ENCODE measurements around the gene PSMC4.
"Not testable (repeated sequence)": the region's sequence is repeated elsewhere in the genome, so short reads cannot be mapped to it uniquely, and the experiment has no call there.

The PSMC4 gene

GRCh38 chr19:39949026-39949747, 21.8 kb upstream of the PSMC4 start:
- no peak for DNase-seq

DNA sequence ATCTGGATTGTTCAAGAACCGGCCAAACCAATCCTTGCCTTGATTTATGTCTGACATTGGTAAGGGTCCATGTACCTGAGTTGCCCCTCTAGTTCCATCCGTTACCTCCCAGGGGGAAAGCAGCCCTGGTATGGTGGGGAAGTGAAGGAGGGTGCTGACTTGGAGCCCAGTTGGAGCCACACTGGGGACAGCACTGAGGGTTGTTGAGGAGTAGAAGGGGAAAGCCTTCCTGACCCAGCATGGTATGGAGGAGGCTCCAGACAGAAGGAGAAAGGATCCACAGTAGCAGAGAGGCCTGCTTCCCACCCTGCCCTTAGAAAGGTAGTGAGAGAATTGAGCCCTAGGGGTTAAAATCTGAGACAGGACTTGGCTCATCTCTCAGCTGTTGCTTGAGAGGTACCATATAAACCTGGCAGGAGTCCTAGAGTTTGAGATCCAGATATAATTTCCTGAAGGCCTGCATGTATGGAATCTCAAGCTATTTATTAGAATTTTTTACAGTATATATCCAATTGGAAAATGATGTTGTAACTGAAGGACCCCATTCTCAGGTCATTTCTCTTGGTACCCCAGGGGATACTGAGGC, 19.8 kb upstream of the PSMC4 start:
- DNase-seq = no peak

DNA sequence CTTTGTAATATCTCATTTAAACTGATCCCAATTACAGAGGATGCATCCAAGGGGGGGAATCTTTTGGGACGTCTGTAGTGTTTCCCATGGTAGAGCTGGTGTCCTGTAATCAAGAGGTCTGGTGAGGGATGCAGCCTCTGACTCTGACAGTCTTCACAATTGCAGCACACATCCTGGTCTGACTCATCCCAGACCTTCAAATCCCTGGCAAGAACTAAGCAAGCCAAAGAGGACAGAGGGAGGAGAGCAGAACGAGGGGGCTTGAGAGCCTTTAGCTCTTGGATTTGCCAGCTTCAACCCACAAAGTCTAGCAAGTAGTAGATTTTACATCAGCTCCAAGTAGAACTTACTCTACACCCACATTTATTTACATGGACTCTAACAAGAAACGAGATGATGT, 19.3 kb upstream of the PSMC4 start:
- DNase-seq = no peak

DNA sequence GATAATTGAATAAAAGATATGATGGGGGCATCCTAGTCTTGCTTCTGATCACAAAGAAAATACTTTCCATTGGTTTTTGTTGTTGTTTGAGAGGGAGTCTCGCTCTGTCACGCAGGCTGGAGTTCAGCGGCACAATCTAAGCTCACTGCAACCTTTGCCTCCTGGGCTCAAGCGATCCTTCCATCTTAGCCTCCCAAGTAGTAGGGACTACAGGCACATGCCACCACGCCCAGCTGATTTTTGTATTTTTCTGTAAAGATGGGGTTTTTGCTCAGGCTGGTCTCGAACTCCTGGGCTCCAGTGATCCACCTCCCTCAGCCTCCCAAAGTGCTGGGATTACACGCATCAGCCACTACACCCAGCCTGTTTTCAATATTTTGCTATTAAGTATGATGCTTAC, 17.1 kb upstream of the PSMC4 start:
- DNase-seq = no peak

GRCh38 chr19:39957886-39958285, 13.1 kb upstream of the PSMC4 start:
- DNase-seq = not testable (repeated sequence)

DNA sequence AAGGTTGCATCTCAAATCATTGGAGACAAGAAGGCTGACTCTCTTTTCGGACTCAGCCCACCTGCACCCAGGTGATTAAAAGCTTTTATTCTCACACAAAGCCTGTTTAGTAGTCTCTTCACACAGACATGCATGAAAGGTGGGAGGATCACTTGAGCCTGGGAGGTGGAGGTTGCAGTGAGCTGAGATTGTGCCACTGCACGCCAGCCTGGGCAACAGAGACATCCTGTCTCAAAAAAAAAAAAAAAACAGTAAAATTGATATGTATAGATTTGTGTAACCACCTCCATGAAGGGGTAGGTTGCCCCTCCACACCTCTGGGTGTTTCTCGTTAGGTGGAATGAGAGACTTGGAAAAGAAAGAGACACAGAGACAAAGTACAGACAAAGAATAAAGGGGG, 12.0 kb upstream of the PSMC4 start:
- DNase-seq = not testable (repeated sequence)

GRCh38 chr19:39959407-39959806, 11.6 kb upstream of the PSMC4 start:
- not testable (repeated sequence) for DNase-seq

- no peak for DNase-seq
Observed at GRCh38 chr19:39963898-39964297, 7.1 kb upstream of the PSMC4 start.

DNA sequence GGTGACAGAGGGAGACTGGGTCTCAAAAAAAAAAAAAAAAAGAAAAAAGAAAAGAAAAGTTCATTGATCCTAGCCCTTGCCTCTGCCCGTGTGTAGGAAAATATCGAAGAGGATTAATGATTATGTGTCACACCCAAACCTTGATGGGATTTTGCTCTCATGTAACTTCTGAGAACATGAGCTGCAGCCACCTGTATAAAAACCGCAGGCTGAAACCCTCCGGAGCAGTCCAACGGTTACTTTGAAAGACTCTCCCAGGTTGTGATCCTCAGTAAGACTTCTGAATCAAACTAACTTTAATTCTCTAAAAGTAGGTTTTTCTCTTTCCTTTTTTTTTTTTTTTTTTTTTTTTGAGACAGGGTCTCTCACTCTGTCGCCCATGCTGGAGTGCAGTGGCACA, 4.3 kb upstream of the PSMC4 start:
- no peak for DNase-seq

- no peak for DNase-seq
Observed at GRCh38 chr19:39967561-39967960, 3.4 kb upstream of the PSMC4 start.

DNA sequence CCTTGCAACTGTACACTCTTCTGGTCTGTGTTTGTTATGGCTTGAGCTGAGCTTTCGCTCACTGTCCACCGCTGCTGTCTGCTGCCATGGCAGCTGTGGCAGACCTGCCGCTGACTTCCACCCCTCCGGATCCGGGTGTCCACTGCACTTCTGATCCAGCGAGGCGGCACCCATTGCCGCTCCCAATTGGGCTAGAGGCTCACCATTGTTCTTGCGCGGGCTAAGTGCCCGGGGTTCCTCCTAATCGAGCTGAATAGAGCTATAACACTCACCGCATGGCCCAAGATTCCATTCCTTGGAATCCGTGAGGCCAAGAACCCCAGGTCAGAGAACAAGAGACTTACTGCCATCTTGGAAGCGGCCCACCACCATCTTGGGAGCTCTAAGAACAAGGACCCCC, 2.2 kb upstream of the PSMC4 start:
- no peak for DNase-seq

DNA sequence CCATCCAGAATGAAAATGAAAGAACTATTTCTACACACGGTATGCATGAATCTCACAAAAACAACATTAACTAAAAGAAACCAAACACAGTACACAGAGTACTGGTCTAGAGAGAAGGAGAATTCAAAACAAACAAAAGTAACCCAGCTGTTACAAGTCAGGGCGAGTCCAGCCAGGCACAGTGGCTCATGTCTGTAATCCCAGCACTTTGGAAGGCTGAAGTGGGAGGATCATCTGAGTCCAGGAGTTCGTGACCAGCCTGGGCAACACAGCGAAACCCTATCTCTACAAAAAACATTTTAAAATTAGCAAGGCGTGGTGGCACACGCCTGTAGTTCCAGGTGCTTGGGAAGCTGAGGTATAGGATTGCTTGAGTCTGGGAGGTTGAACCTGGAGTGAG, 1.7 kb upstream of the PSMC4 start:
- DNase-seq = no peak

DNA sequence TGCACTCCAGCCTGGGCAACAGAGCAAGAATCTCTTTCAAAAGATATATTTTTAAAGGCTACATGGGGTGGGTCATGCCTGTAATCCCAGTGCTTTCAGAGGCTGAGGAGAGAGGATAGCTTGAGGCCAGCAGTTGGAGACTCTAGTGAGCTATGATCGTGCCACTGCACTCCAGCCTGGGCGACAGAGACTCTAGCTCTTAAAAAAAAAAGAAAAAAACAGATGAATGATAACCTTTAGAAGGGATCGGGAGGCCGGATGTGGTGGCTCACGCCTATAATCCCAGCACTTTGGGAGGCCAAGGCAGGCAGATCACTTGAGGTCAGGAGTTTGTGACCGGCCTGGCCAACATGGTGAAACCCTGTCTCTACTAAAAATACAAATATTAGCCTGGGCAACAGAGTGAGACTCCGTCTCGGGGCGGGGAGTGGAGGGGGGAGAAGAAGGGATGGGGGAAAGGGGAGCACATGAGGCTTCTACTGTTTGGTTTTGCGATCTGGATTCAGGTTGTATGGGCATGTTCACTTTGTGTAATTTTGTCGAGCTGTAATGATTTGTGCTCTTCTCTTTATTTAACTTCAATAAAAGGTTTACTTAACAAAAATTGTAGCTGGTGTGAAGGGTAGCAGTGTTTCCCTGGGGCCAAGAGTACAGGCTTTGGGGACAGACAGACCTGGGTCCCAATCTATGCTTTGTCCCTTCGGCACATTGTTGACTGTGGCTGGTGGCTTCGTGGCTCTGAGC, 1.1 kb upstream of the PSMC4 start:
- DNase-seq = no peak

DNA sequence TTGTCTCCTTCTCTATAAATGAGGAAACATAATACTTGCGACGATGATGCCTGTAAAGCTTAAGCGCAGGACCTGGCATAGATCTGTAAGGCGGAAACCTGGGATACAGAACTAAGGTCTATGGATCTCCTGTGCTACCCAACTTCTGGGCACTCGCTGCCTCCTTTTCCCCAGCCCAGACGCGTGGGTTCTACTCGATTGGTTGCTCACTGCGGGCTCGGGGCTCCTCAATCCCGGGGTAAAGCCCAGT, 615 bp upstream of the PSMC4 start:
- no peak for DNase-seq

- no peak for DNase-seq
Observed at GRCh38 chr19:39971380-39972035, 543 bp downstream of the PSMC4 start.

- DNase-seq = no peak
Observed at GRCh38 chr19:39974377-39975155, 3.6 kb downstream of the PSMC4 start.

GRCh38 chr19:39982883-39983282, 11.9 kb downstream of the PSMC4 start:
- DNase-seq = no peak

GRCh38 chr19:39983695-39984300, 12.8 kb downstream of the PSMC4 start:
- no peak for DNase-seq

- no peak for DNase-seq
Observed at GRCh38 chr19:39986643-39987042, 15.7 kb downstream of the PSMC4 start.

DNA sequence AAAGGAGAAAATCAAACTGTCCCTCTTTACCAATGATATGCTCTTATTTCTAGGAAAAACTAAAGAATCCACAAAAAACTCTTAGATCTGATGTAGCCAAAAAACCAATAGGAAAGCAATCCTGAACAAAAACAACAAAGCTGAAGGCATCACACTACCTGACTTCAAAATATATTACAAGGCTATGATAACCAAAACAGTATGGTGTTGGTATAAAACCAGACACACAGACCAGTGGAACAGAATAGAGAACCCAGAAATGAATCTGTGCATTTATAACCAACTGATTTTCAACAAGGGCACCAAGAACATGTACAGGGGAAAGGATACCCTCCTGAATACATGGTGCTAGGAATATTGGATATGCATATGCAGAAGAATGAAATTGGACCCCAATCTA, 16.2 kb downstream of the PSMC4 start:
- DNase-seq = no peak

DNA sequence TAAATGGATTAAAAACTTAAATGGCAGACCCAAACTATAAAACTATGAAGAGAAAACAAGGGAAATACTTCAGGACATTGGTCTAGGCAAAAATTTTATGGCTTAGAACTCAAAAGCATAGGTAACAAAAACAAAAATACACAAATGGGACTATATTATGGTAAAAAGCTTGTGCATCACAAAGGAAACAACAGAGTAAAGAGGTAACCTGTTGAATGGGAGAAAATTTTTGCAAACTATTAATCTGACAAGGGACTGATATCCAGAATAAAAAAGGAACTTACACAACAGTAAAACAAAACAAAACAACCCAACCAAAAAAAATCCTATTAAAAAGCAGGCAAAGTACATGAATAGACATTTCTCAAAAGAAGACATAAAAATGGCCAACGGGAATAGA, 16.6 kb downstream of the PSMC4 start:
- DNase-seq = no peak

- no peak for DNase-seq
Observed at GRCh38 chr19:39993605-39994004, 22.6 kb downstream of the PSMC4 start.

GRCh38 chr19:39994361-39994760, 23.4 kb downstream of the PSMC4 start:
- no peak for DNase-seq

Data from amniotic stem cell (primary cell).